Stomach (tissue), 4 donors: Measurements from ENCODE around the gene RAPGEF1.

Source experiments
- EP300 ChIP-seq: sonication (generic); formaldehyde crosslinking; IDR thresholded peaks from one replicate; pipeline ENCODE4 v1.6.1; 2017; ENCODE audit warnings: antibody characterized with exemption
- POLR2A ChIP-seq, 4 donors: fragments of 450-650 bp; IDR thresholded peaks; one replicate each; pipeline ENCODE4 v1.6.1; 2016; ENCODE audit warnings: antibody characterized with exemption in 4 of 4, control low read depth in 2 of 4, mild to moderate bottlenecking in 1 of 4, moderate library complexity in 1 of 4
- POLR2AphosphoS5 ChIP-seq, 3 donors: sonication (generic); formaldehyde crosslinking; IDR thresholded peaks; one replicate each; pipeline ENCODE4 v1.6.1; 2016; ENCODE audit warnings: antibody characterized with exemption in 3 of 3
- TF ChIP-seq, protein P1 (sequence below), 7 experiments: fragments of 450-650 bp in 4 of 7; fragments of 200-600 bp in 3 of 7; sonication (generic) in 3 of 7; IDR thresholded peaks; one replicate each; pipeline ENCODE4 v1.5.1; 2016 to 2019; ENCODE audit warnings: antibody characterized with exemption in 7 of 7, control low read depth in 2 of 7, mild to moderate bottlenecking in 1 of 7

- TF ChIP-seq, protein P1, sequence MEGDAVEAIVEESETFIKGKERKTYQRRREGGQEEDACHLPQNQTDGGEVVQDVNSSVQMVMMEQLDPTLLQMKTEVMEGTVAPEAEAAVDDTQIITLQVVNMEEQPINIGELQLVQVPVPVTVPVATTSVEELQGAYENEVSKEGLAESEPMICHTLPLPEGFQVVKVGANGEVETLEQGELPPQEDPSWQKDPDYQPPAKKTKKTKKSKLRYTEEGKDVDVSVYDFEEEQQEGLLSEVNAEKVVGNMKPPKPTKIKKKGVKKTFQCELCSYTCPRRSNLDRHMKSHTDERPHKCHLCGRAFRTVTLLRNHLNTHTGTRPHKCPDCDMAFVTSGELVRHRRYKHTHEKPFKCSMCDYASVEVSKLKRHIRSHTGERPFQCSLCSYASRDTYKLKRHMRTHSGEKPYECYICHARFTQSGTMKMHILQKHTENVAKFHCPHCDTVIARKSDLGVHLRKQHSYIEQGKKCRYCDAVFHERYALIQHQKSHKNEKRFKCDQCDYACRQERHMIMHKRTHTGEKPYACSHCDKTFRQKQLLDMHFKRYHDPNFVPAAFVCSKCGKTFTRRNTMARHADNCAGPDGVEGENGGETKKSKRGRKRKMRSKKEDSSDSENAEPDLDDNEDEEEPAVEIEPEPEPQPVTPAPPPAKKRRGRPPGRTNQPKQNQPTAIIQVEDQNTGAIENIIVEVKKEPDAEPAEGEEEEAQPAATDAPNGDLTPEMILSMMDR (IDR thresholded peaks at IDR 0.05), result no peak
- TF ChIP-seq POLR2A (IDR thresholded peaks at IDR 0.05) (no peak), POLR2AphosphoS5 (IDR thresholded peaks at IDR 0.05) (no peak), EP300 (no peak)
Measured at GRCh38 chr9:131731237-131731636, 8.6 kb downstream of the RAPGEF1 start.
